GM12878 (cell line): Measurements from ENCODE around the gene RAPGEF1. TPM values are rescaled to one million over a fixed set of nuclear protein-coding genes. Genes with fewer than 3 reads are reported as not detected.

Experiments
- DPF2 ChIP-seq: fragments of 450-650 bp; IDR thresholded peaks from 2 replicates; pipeline ENCODE4 v1.6.1; 2017; ENCODE audit warnings: mild to moderate bottlenecking
- EZH2 ChIP-seq: IDR thresholded peaks from 2 replicates; pipeline ENCODE4 v1.6.1; 2012; ENCODE audit warnings: low read depth, mild to moderate bottlenecking, control low read depth, inconsistent platforms, low read length, borderline replicate concordance; ENCODE audit not compliant: control insufficient read depth
- HCFC1 ChIP-seq: fragments of 150-350 bp; IDR thresholded peaks from 2 replicates; pipeline ENCODE4 v1.6.1; 2014; ENCODE audit warnings: low read length
- MYC ChIP-seq: IDR thresholded peaks from 2 replicates; pipeline ENCODE4 v1.6.1; 2011; ENCODE audit warnings: mild to moderate bottlenecking, low read length, moderate library complexity, inconsistent platforms; ENCODE audit not compliant: insufficient read depth, insufficient replicate concordance, insufficient read length, severe bottlenecking
- NR2C2 ChIP-seq: IDR thresholded peaks from 2 replicates; pipeline ENCODE4 v1.6.1; 2011; ENCODE audit warnings: borderline replicate concordance, low read depth; ENCODE audit not compliant: control insufficient read depth, insufficient read length
- PAX8 ChIP-seq: fragments of 450-650 bp; IDR thresholded peaks from 2 replicates; pipeline ENCODE4 v1.6.1; 2017; ENCODE audit warnings: mild to moderate bottlenecking, moderate library complexity
- RAD21 ChIP-seq: IDR thresholded peaks from 2 replicates; pipeline ENCODE4 v1.6.1; 2011; ENCODE audit warnings: mild to moderate bottlenecking, low read depth, low read length, moderate library complexity; ENCODE audit not compliant: insufficient read depth
- RELB ChIP-seq: fragments of 450-650 bp; IDR thresholded peaks from 2 replicates; pipeline ENCODE4 v1.6.1; 2017; ENCODE audit warnings: low read depth, mild to moderate bottlenecking, moderate library complexity
- REST ChIP-seq: IDR thresholded peaks from 2 replicates; pipeline ENCODE4 v1.6.1; 2012; ENCODE audit warnings: mild to moderate bottlenecking, low read depth, low read length
- SREBF2 ChIP-seq: IDR thresholded peaks from 2 replicates; pipeline ENCODE4 v1.6.1; 2012; ENCODE audit warnings: mild to moderate bottlenecking, low read length
- SUPT20H ChIP-seq: IDR thresholded peaks from 2 replicates; pipeline ENCODE4 v1.6.1; 2011; ENCODE audit warnings: low read depth, mild to moderate bottlenecking, low read length, moderate library complexity, borderline replicate concordance; ENCODE audit not compliant: control insufficient read depth
- TCF7 ChIP-seq: IDR thresholded peaks from 2 replicates; pipeline ENCODE4 v1.6.1; 2014; ENCODE audit warnings: antibody characterized with exemption, borderline replicate concordance
- YBX1 ChIP-seq: fragments of 450-650 bp; IDR thresholded peaks from 2 replicates; pipeline ENCODE4 v1.6.1; 2016; ENCODE audit warnings: antibody characterized with exemption
- ZBTB11 ChIP-seq: fragments of 450-650 bp; formaldehyde crosslinking; IDR thresholded peaks from 2 replicates; pipeline ENCODE4 v1.5.0; 2022; ENCODE audit warnings: mild to moderate bottlenecking, missing genetic modification characterization
- ZNF24 ChIP-seq: fragments of 450-650 bp; IDR thresholded peaks from 2 replicates; pipeline ENCODE4 v1.6.1; 2017; ENCODE audit warnings: antibody characterized with exemption, mild to moderate bottlenecking
- ZNF592 ChIP-seq: fragments of 450-650 bp; IDR thresholded peaks from 2 replicates; pipeline ENCODE4 v1.6.1; 2017; ENCODE audit warnings: mild to moderate bottlenecking, moderate library complexity
- ZNF622 ChIP-seq: fragments of 450-650 bp; IDR thresholded peaks from 2 replicates; pipeline ENCODE4 v1.6.1; 2017; ENCODE audit warnings: mild to moderate bottlenecking, inconsistent platforms
- polyA plus RNA-seq, 11 experiments: library from polyadenylated mRNA; depleted of rRNA in 4 of 11; unstranded in 6 of 11; stranded (reverse) in 5 of 11; fragments of >200 nt; fragmentation: Nextera tagmentation in 4 of 11; fragmentation: Illumina TruSeq in 1 of 11; extraction: Ambion mirVana in 4 of 11; extraction: Trizol in 1 of 11; gene quantifications; 1 replicate in 1 of 11; 2 replicates in 10 of 11; pipeline versions ENCODE4 v1.2.1 to v1.2.3, GENCODE V29; 2011 to 2016; ENCODE audit warnings: inconsistent platforms in 2 of 11, missing spikeins in 2 of 11, low read depth in 1 of 11
- total RNA-seq, 4 experiments: library from RNA; depleted of rRNA in 3 of 4; stranded (reverse); fragments of >200 nt in 3 of 4; fragmentation: Illumina TruSeq in 1 of 4; extraction: Trizol in 1 of 4; gene quantifications; 2 replicates each; pipeline versions ENCODE4 v1.2.1 to v1.2.3, GENCODE V29; 2013 to 2021

Gene RAPGEF1
- total and polyA plus RNA-seq, 10 of the 15 experiments (the other 5 are each of a cell fraction or from before 2014, with no cell fraction given), result 0.42 to 113 (median 45.9) TPM

GRCh38 chr9:131707733-131708157 is 32.1 kb downstream of the RAPGEF1 start (continued):
- TF ChIP-seq REST (no peak), ZNF24 (no peak), ZNF592 (no peak), RAD21 (no peak), ZNF622 (no peak), PAX8 (no peak), EZH2 (no peak), YBX1 (no peak), RELB (peak; percentile 44; the same call in 1 of the 2 replicates), TCF7 (no peak), HCFC1 (no peak), ZBTB11 (no peak), SREBF2 (no peak), NR2C2 (no peak), DPF2 (peak; percentile 21; the same call in 1 of the 2 replicates), MYC (no peak), SUPT20H (no peak)
